OCI-LY3 (cell line): ENCODE results near the gene RPGRIP1.

Source experiments
- EZH2phosphoT487 ChIP-seq: fragments of 200-600 bp; shearing (Covaris generic); IDR thresholded peaks from 2 replicates; pipeline ENCODE4 v1.6.1; 2018; ENCODE audit warnings: antibody characterized with exemption, mixed run types, low read depth
- TF ChIP-seq, protein P1 (sequence below): fragments of 200-600, 300-600 bp; sonication (generic); IDR thresholded peaks from 2 replicates; pipeline ENCODE4 v1.5.1; 2014; ENCODE audit warnings: antibody characterized with exemption, low read length, low read depth

DNA sequence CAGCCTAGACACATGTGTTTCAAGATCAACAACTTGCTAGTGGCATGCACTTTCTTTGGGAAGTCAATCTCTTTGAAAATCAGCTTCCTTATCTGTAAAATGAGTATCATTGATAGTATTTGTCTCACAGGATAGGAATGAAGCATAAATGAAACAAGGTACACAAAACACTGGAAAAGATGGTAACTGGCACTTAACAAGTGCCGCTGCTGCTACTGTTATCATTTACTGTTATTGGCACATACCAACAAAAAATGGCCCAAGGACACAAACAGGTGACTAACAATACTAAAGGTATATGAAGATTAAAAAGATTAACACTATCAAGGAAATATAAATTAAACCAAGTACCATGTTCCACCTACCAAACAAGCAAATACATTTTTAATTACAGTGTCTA is 31.5 kb upstream of the RPGRIP1 start:
- TF ChIP-seq, protein P1, sequence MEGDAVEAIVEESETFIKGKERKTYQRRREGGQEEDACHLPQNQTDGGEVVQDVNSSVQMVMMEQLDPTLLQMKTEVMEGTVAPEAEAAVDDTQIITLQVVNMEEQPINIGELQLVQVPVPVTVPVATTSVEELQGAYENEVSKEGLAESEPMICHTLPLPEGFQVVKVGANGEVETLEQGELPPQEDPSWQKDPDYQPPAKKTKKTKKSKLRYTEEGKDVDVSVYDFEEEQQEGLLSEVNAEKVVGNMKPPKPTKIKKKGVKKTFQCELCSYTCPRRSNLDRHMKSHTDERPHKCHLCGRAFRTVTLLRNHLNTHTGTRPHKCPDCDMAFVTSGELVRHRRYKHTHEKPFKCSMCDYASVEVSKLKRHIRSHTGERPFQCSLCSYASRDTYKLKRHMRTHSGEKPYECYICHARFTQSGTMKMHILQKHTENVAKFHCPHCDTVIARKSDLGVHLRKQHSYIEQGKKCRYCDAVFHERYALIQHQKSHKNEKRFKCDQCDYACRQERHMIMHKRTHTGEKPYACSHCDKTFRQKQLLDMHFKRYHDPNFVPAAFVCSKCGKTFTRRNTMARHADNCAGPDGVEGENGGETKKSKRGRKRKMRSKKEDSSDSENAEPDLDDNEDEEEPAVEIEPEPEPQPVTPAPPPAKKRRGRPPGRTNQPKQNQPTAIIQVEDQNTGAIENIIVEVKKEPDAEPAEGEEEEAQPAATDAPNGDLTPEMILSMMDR: no peak
- TF ChIP-seq EZH2phosphoT487: no peak
